ENCODE results near the gene SORCS2. TPM values are rescaled to one million over a fixed set of nuclear protein-coding genes. Genes with fewer than 3 reads are reported as not detected.
A peak's percentile ranks its signal among the peaks of the same experiment; 100 is the strongest.

SORCS2 gene
- total and polyA plus RNA-seq, 2 of the 13 experiments (the other 11 are each of a cell fraction or from before 2014, with no cell fraction given) = 0.82 to 1.0 TPM

DNA sequence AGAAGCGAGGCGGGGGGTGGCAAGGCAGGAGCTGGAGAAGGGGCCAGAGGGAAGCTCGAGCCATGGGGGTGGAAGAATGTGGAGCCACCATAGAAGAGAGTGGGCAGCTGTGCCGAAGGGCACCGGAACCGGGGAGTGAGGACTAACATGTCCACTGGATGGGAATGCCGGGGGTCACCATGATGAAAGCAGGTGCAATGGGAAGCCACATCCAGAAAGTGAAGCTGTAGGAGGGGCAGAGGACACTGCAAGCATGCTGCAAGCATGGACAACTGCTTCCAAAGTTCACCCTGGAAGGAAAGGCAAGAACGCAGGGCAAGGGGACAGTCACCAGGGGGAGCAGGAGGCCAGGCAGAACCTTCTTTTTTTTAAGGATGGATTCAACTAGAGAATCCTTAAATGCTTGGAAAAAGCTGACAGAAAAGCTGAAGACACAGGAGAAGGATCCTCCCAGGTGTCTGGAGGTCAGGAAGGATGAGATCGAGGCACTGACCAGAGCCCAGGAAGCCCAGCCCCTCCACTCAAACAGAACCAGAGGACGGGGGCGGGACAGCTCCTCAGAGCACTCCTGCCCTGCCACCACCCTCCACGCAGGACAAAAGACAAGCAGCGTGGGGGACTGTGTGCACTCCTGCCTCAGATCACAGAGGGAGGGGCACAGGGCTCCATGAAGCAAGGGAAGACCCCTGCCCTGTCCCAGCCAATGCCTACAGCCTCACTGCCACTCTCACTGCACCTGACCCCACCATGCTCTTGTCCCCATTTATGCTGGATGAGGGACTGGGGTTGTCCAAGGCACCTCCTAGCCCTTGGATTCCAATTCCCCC is 578.1 kb downstream of the SORCS2 start (continued):
- TF ChIP-seq, protein P1, sequence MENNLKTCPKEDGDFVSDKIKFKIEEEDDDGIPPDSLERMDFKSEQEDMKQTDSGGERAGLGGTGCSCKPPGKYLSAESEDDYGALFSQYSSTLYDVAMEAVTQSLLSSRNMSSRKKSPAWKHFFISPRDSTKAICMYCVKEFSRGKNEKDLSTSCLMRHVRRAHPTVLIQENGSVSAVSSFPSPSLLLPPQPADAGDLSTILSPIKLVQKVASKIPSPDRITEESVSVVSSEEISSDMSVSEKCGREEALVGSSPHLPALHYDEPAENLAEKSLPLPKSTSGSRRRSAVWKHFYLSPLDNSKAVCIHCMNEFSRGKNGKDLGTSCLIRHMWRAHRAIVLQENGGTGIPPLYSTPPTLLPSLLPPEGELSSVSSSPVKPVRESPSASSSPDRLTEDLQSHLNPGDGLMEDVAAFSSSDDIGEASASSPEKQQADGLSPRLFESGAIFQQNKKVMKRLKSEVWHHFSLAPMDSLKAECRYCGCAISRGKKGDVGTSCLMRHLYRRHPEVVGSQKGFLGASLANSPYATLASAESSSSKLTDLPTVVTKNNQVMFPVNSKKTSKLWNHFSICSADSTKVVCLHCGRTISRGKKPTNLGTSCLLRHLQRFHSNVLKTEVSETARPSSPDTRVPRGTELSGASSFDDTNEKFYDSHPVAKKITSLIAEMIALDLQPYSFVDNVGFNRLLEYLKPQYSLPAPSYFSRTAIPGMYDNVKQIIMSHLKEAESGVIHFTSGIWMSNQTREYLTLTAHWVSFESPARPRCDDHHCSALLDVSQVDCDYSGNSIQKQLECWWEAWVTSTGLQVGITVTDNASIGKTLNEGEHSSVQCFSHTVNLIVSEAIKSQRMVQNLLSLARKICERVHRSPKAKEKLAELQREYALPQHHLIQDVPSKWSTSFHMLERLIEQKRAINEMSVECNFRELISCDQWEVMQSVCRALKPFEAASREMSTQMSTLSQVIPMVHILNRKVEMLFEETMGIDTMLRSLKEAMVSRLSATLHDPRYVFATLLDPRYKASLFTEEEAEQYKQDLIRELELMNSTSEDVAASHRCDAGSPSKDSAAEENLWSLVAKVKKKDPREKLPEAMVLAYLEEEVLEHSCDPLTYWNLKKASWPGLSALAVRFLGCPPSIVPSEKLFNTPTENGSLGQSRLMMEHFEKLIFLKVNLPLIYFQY (CRISPR knock-in tag; IDR thresholded peaks at IDR 0.05; ENCODE audit: borderline replicate concordance) = no peak
- TF ChIP-seq, protein P2, sequence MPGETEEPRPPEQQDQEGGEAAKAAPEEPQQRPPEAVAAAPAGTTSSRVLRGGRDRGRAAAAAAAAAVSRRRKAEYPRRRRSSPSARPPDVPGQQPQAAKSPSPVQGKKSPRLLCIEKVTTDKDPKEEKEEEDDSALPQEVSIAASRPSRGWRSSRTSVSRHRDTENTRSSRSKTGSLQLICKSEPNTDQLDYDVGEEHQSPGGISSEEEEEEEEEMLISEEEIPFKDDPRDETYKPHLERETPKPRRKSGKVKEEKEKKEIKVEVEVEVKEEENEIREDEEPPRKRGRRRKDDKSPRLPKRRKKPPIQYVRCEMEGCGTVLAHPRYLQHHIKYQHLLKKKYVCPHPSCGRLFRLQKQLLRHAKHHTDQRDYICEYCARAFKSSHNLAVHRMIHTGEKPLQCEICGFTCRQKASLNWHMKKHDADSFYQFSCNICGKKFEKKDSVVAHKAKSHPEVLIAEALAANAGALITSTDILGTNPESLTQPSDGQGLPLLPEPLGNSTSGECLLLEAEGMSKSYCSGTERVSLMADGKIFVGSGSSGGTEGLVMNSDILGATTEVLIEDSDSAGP (CRISPR knock-in tag; IDR thresholded peaks at IDR 0.05; ENCODE audit: borderline replicate concordance) = no peak
- TF ChIP-seq, protein P3, sequence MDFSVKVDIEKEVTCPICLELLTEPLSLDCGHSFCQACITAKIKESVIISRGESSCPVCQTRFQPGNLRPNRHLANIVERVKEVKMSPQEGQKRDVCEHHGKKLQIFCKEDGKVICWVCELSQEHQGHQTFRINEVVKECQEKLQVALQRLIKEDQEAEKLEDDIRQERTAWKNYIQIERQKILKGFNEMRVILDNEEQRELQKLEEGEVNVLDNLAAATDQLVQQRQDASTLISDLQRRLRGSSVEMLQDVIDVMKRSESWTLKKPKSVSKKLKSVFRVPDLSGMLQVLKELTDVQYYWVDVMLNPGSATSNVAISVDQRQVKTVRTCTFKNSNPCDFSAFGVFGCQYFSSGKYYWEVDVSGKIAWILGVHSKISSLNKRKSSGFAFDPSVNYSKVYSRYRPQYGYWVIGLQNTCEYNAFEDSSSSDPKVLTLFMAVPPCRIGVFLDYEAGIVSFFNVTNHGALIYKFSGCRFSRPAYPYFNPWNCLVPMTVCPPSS (IDR thresholded peaks at IDR 0.05) = no peak
- TF ChIP-seq ZNF841 (CRISPR knock-in tag; IDR thresholded peaks at IDR 0.05; ENCODE audit: borderline replicate concordance) = no peak
- TF ChIP-seq CEBPG (CRISPR knock-in tag; IDR thresholded peaks at IDR 0.05) = peak; percentile 43; the same call in 1 of the 2 replicates
- TF ChIP-seq GPN1 (CRISPR knock-in tag; IDR thresholded peaks at IDR 0.05; ENCODE audit: borderline replicate concordance) = no peak
- no peak for TF ChIP-seq ZNF883 (CRISPR knock-in tag; IDR thresholded peaks at IDR 0.05; ENCODE audit: not compliant biosample characterization)
- no peak for TF ChIP-seq MATR3 (CRISPR knock-in tag; IDR thresholded peaks at IDR 0.05)
- TF ChIP-seq ZNF550 (CRISPR knock-in tag; IDR thresholded peaks at IDR 0.05; ENCODE audit: borderline replicate concordance) = no peak
- TF ChIP-seq HNF4G (IDR thresholded peaks at IDR 0.05; ENCODE audit: borderline replicate concordance, low read depth, low read length) = peak; percentile 45; the same call in 1 of the 2 replicates
- TF ChIP-seq HNF4G (CRISPR knock-in tag; IDR thresholded peaks at IDR 0.05; ENCODE audit: borderline replicate concordance, low read depth) = no peak
- TF ChIP-seq MAFK (conservative IDR thresholded peaks at IDR 0.05 in 1 of 2, IDR thresholded peaks at IDR 0.05 in 1 of 2; ENCODE audit: low read length in 2 of 2) = no peak
- TF ChIP-seq ZNF12 (CRISPR knock-in tag; IDR thresholded peaks at IDR 0.05) = no peak
- TF ChIP-seq ZNF567 (CRISPR knock-in tag; IDR thresholded peaks at IDR 0.05; ENCODE audit: borderline replicate concordance) = no peak
- TF ChIP-seq ZBTB7A (CRISPR knock-in tag; IDR thresholded peaks at IDR 0.05) = no peak
- TF ChIP-seq ZNF558 (CRISPR knock-in tag; IDR thresholded peaks at IDR 0.05; ENCODE audit: borderline replicate concordance) = no peak
- TF ChIP-seq KLF6 (CRISPR knock-in tag; IDR thresholded peaks at IDR 0.05) = no peak
- TF ChIP-seq ZFP37 (CRISPR knock-in tag; IDR thresholded peaks at IDR 0.05; ENCODE audit: borderline replicate concordance) = no peak
- TF ChIP-seq ZNF709 (CRISPR knock-in tag; IDR thresholded peaks at IDR 0.05) = no peak
- TF ChIP-seq, protein P4, sequence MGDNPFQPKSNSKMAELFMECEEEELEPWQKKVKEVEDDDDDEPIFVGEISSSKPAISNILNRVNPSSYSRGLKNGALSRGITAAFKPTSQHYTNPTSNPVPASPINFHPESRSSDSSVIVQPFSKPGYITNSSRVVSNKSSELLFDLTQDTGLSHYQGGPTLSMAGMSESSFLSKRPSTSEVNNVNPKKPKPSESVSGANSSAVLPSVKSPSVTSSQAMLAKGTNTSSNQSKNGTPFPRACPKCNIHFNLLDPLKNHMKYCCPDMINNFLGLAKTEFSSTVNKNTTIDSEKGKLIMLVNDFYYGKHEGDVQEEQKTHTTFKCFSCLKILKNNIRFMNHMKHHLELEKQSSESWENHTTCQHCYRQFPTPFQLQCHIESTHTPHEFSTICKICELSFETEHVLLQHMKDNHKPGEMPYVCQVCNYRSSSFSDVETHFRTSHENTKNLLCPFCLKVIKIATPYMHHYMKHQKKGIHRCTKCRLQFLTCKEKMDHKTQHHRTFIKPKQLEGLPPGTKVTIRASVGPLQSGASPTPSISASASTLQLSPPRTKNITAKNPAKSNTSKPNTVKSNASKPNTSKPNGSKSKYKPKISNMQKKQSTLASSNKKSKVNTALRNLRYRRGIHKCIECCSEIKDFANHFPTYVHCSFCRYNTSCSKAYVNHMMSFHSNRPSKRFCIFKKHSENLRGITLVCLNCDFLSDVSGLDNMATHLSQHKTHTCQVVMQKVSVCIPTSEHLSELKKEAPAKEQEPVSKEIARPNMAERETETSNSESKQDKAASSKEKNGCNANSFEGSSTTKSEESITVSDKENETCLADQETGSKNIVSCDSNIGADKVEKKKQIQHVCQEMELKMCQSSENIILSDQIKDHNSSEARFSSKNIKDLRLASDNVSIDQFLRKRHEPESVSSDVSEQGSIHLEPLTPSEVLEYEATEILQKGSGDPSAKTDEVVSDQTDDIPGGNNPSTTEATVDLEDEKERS (CRISPR knock-in tag; IDR thresholded peaks at IDR 0.05) = no peak
